ENCODE data around the gene OGA.

Gene OGA

DNA sequence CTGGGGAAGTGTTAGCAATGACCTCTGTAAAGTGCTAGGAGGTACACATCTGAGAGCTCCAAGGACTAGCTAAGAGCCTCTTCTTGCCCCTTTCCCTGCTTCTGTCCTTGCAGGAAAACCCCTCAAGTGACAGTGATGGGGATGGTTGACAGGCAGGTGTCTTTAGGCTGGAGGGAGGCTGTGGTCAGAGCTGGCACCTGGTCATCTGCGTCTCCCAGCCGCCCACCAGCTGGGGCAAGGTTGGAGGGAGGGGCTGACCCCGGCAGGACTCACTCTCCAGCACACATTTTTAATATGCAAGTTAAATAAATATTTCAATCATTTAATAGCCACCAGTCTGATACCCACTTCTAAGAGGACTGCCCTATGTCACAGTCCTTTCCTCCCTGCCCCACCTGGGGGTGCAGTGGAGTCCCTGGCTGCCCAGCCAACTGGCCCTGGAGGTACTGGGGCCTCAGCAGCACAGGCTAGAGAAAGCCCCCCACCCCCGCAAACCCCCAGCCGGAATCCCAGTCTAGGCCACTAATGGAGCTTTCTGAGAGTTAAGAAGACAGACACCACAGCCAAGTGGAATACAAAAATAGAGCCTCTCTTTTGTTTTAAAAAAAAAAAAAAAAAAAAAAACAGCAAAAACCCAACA lies 48.6 kb downstream of the OGA start:
- Histone ChIP-seq H3K27me3 (replicated peaks; ENCODE audit: control insufficient read depth, insufficient read depth, low read length, poor library complexity, severe bottlenecking) (peaks cover 31% of the 10 kb centered on the region), H3K36me3 (ENCODE audit: control insufficient read depth, insufficient read depth, low read length) (no peaks in the 10 kb centered on the region), H3K9me3 (ENCODE audit: control insufficient read depth, low read length) (no peaks in the 10 kb centered on the region)

DNA sequence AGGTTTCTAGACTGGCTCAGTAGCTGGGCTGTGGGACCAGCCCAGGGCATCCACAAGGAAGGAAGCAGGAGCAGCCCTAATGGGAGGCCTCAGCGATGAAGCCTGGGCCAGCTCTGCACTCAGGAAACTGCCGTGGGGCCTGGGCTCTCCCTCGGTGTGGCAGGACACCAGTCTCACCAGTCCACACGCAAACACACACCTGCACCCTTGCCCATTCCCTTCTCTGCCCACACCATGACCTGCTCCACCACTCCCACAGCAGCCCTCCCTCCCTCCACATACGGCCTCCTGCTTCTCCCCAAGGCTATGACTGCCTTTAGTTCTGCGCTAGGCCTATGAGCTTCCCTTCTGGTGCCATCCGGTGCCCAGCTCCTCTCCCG lies 49.5 kb downstream of the OGA start:
- Histone ChIP-seq H3K27ac (ENCODE audit: insufficient read depth, low read length, poor library complexity, severe bottlenecking) (no peak overlapping the region), H3K4me1 (ENCODE audit: control insufficient read depth, insufficient read depth, low read length, poor library complexity, severe bottlenecking) (peaks cover 3% of the 10 kb centered on the region), H3K9me3 (ENCODE audit: control insufficient read depth, low read length) (no peaks in the 10 kb centered on the region), H3K36me3 (ENCODE audit: control insufficient read depth, insufficient read depth, low read length) (no peaks in the 10 kb centered on the region), H3K4me3 (ENCODE audit: insufficient read depth, low read depth, low read length, poor library complexity, severe bottlenecking) (no peak overlapping the region), H3K27me3 (replicated peaks; ENCODE audit: control insufficient read depth, insufficient read depth, low read length, poor library complexity, severe bottlenecking) (peaks cover 22% of the 10 kb centered on the region)
- DNase-seq = no peak

More for the DNA sequence above, 48.6 kb downstream of the OGA start:
- DNase-seq = no peak
- Histone ChIP-seq H3K4me3 (ENCODE audit: insufficient read depth, low read depth, low read length, poor library complexity, severe bottlenecking) (no peak overlapping the region), H3K27ac (ENCODE audit: insufficient read depth, low read length, poor library complexity, severe bottlenecking) (no peak overlapping the region), H3K4me1 (ENCODE audit: control insufficient read depth, insufficient read depth, low read length, poor library complexity, severe bottlenecking) (peaks cover 9% of the 10 kb centered on the region)

DNA sequence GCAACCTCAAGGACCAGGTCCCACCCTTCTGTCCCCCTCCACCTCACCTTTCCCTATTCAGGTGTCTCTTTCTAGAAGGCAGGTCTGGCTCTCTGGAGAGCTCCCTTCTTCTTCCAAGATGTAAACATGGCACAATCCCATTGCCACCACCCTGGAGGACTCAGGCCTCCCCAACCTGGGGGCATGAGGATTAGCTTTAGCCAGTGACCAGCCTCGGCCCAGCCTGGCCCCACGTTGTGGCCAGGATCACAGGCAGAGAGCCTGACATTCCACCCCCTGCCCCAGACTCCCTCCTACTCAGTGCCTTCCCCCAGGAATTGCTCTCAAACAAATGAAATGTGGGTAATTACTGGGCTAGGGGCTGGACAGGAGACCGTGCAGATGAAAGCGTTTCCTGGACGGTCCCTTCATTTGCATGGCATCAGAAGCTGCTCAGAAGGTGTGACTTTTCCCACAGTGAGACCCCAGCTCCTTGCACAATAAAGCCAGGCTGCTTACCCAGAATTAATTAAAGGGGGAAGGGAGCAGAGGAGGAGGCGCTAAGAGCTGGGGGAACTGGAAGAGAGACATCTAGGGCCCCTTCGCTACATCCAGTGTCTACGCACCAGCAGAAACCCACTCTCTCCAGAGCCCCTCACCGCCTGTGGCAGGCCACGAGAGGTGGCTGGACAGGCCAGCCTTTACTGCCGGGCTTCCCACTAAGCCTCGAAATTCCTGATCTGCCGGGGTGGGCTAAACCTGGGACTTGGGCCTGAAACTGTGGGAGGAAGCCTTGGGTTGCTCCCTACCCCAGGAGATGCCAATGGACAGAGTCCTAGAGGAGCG lies 50.1 kb downstream of the OGA start:
- H3K4me3 ChIP-seq (ENCODE audit: insufficient read depth, low read depth, low read length, poor library complexity, severe bottlenecking) = no peak overlapping the region
- peaks cover 16% of the 10 kb centered on the region for H3K27me3 ChIP-seq (replicated peaks; ENCODE audit: control insufficient read depth, insufficient read depth, low read length, poor library complexity, severe bottlenecking)
- no peaks in the 10 kb centered on the region for H3K36me3 ChIP-seq (ENCODE audit: control insufficient read depth, insufficient read depth, low read length)

DNA sequence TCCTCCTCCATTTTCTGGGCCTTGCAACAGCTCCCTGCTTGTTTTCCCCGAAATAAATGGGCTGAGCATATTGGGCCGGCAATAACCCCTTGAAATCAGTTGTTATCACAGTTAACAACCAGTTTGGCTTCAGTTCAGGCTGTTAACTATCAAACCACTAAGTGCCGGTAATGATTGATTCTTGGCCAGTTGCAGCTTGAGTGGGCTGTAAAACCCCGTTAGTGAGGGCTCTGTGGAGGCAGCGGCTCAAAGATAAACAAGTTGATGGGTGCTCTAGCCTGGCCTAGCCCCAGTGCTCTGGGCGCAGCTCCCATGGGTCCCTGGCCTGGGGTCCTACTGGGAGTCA lies 50.7 kb downstream of the OGA start:
- no peak for DNase-seq
- H3K4me1 ChIP-seq (ENCODE audit: control insufficient read depth, insufficient read depth, low read length, poor library complexity, severe bottlenecking) = no peaks in the 10 kb centered on the region
- H3K27me3 ChIP-seq (replicated peaks; ENCODE audit: control insufficient read depth, insufficient read depth, low read length, poor library complexity, severe bottlenecking) = peaks cover 11% of the 10 kb centered on the region
- no peaks in the 10 kb centered on the region for H3K36me3 ChIP-seq (ENCODE audit: control insufficient read depth, insufficient read depth, low read length)
- H3K27ac ChIP-seq (ENCODE audit: insufficient read depth, low read length, poor library complexity, severe bottlenecking) = no peak overlapping the region
- no peaks in the 10 kb centered on the region for H3K9me3 ChIP-seq (ENCODE audit: control insufficient read depth, low read length)
- H3K4me3 ChIP-seq (ENCODE audit: insufficient read depth, low read depth, low read length, poor library complexity, severe bottlenecking) = no peak overlapping the region

More for the DNA sequence above, 50.1 kb downstream of the OGA start:
- Histone ChIP-seq H3K27ac (ENCODE audit: insufficient read depth, low read length, poor library complexity, severe bottlenecking) (no peak overlapping the region), H3K9me3 (ENCODE audit: control insufficient read depth, low read length) (no peaks in the 10 kb centered on the region), H3K4me1 (ENCODE audit: control insufficient read depth, insufficient read depth, low read length, poor library complexity, severe bottlenecking) (no peaks in the 10 kb centered on the region)
- no peak for DNase-seq

DNA sequence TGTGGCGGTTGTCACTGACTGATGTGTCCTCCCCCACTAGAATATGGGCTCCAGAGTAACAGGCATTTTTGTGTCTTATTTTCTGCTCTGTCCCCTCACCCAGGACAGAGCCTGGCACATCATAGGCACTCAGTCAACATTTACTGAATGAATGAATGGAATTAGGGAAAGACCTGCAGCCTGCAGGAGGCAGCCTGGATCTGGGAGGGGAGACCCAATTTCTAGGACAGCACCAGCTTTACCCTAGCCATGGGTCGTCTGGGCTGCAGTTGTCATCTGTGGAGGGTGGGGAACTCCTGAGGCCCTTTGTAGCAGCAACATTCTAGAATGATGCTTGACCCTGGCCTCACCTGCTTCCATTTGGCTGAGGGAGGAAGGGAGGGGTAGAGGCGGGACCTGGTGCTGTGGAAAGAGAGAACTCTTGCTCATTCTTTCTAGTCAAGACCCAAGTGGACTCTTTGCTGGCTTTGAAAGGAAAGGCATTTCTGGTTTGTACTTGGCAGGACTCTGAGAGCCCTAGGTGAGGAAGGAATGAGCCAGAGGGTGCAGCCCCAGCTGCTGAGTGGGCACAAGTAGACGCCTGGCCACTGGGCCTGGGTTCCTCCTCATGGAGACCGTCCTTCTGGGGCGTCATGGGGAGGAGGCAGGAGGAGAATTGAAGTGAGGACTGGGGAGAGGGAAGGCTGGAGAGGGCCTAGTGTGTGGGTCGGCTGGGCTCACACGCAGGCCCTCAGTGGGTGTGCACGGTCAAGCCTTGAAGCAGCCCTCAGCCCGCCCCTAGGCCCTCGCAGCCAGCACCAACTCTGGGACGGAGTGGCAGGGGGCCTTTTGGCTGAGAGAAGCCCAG lies 51.3 kb downstream of the OGA start:
- Histone ChIP-seq H3K27me3 (replicated peaks; ENCODE audit: control insufficient read depth, insufficient read depth, low read length, poor library complexity, severe bottlenecking) (peaks cover 9% of the 10 kb centered on the region), H3K27ac (ENCODE audit: insufficient read depth, low read length, poor library complexity, severe bottlenecking) (no peak overlapping the region), H3K4me1 (ENCODE audit: control insufficient read depth, insufficient read depth, low read length, poor library complexity, severe bottlenecking) (no peaks in the 10 kb centered on the region), H3K36me3 (ENCODE audit: control insufficient read depth, insufficient read depth, low read length) (no peaks in the 10 kb centered on the region), H3K9me3 (ENCODE audit: control insufficient read depth, low read length) (no peaks in the 10 kb centered on the region), H3K4me3 (ENCODE audit: insufficient read depth, low read depth, low read length, poor library complexity, severe bottlenecking) (no peak overlapping the region)
- no peak for DNase-seq

DNA sequence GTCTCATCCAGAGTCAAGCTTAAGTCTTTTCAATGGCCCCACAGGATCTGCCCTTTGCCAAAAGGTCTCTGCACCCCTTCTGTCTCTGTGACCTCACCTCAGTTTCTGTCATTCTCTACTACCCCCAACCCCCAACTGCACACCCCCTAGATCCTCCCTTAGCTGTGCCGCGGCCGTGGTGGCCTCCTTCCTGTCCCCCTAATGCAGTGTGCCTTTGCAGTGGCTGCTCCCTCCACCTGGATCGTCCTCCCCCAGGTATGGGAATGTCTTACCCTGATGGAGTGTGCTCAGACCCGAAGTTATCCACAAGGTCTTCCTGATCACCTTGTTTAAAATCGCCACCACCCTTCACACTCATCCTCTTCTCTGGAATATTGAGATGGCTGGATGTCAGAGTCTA lies 51.9 kb downstream of the OGA start:
- Histone ChIP-seq H3K9me3 (ENCODE audit: control insufficient read depth, low read length) (no peaks in the 10 kb centered on the region), H3K27ac (ENCODE audit: insufficient read depth, low read length, poor library complexity, severe bottlenecking) (no peak overlapping the region), H3K36me3 (ENCODE audit: control insufficient read depth, insufficient read depth, low read length) (no peaks in the 10 kb centered on the region), H3K27me3 (replicated peaks; ENCODE audit: control insufficient read depth, insufficient read depth, low read length, poor library complexity, severe bottlenecking) (peaks cover 2% of the 10 kb centered on the region), H3K4me1 (ENCODE audit: control insufficient read depth, insufficient read depth, low read length, poor library complexity, severe bottlenecking) (no peaks in the 10 kb centered on the region), H3K4me3 (ENCODE audit: insufficient read depth, low read depth, low read length, poor library complexity, severe bottlenecking) (no peak overlapping the region)
- DNase-seq = no peak

DNA sequence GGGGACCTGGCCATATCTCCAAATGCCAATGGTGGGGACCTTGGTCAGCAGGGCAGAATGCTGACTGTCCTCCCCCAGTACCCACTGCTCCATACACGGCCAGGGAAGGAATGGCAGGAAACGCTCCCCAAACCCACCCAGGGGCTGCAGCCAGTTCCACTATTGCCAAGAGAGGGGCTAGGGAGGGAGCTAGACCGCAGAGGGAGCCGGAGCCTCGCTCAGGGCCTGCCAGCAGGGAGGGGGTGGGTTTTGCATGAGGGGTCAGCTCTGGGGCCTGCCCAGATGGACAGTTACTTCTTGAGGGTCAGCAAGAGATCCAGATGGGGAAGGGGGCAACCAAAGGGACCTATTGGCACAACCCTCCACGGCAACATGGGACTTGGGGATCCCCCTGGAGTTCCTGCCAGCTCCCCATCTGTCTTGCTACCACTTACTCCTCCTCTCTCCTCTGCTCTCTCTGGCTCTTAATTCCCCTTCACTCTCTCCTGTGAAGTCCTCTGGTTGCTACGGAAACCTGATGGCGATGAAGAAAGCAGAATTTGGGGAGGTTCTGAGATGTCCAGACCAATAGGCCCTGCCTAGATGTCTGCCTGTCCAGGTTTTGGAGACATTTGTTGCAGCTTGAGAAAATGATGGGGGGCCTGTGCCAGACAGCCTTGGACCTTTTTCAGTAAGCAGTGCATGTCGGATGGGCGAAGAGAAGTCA lies 55.0 kb downstream of the OGA start:
- H3K4me1 ChIP-seq (ENCODE audit: control insufficient read depth, insufficient read depth, low read length, poor library complexity, severe bottlenecking) = no peaks in the 10 kb centered on the region
- H3K4me3 ChIP-seq (ENCODE audit: insufficient read depth, low read depth, low read length, poor library complexity, severe bottlenecking) = no peak overlapping the region
- H3K27ac ChIP-seq (ENCODE audit: insufficient read depth, low read length, poor library complexity, severe bottlenecking) = no peak overlapping the region
- no peaks in the 10 kb centered on the region for H3K36me3 ChIP-seq (ENCODE audit: control insufficient read depth, insufficient read depth, low read length)
- no peaks in the 10 kb centered on the region for H3K27me3 ChIP-seq (replicated peaks; ENCODE audit: control insufficient read depth, insufficient read depth, low read length, poor library complexity, severe bottlenecking)
- no peak for DNase-seq
- no peaks in the 10 kb centered on the region for H3K9me3 ChIP-seq (ENCODE audit: control insufficient read depth, low read length)

DNA sequence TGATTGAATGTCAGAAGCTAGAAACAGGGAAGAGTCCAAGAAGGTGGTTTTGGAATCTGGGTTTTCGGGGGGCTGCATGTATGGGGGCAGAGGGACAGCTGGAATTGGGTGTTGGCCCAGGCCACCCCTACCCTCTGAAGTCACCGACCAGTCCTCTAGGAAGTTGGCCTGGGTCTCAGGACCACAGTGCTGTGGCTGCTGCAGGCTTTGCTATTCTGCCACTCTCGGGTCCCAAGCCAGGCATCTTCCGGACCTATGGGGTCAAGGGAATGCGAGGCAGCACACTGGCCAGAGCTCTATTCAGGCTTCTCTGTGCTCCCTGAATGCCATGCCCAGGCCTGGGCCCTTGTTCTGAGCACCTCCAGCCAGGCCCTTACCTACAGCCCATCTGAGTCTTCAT lies 55.5 kb downstream of the OGA start:
- no peaks in the 10 kb centered on the region for H3K27me3 ChIP-seq (replicated peaks; ENCODE audit: control insufficient read depth, insufficient read depth, low read length, poor library complexity, severe bottlenecking)
- no peak overlapping the region for H3K27ac ChIP-seq (ENCODE audit: insufficient read depth, low read length, poor library complexity, severe bottlenecking)

DNA sequence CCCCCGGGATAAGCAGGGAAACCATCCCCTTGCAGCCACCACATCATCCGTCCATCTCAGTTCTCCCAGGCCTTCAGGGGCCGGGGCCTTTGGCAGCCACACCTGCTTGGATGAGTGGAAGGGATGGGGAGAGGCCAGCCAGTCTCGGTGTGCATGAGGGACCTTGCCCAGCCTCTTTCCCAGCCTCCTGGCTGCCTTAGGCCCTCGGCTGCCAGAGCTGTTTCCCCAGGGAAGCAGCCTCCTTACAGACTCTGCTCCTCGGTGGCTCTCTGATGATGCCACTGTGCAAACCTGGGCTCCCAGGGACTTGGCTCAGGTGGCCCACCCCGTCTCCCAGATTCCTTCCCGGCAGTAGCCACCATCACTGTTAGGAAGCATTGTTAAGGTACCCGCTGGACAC lies 57.0 kb downstream of the OGA start:
- H3K9me3 ChIP-seq (ENCODE audit: control insufficient read depth, low read length) = no peaks in the 10 kb centered on the region
- H3K4me3 ChIP-seq (ENCODE audit: insufficient read depth, low read depth, low read length, poor library complexity, severe bottlenecking) = no peak overlapping the region
- no peaks in the 10 kb centered on the region for H3K36me3 ChIP-seq (ENCODE audit: control insufficient read depth, insufficient read depth, low read length)
- H3K4me1 ChIP-seq (ENCODE audit: control insufficient read depth, insufficient read depth, low read length, poor library complexity, severe bottlenecking) = no peaks in the 10 kb centered on the region
- no peak for DNase-seq
- no peak overlapping the region for H3K27ac ChIP-seq (ENCODE audit: insufficient read depth, low read length, poor library complexity, severe bottlenecking)
- H3K27me3 ChIP-seq (replicated peaks; ENCODE audit: control insufficient read depth, insufficient read depth, low read length, poor library complexity, severe bottlenecking) = no peaks in the 10 kb centered on the region

More for the DNA sequence above, 55.5 kb downstream of the OGA start:
- DNase-seq = no peak
- no peaks in the 10 kb centered on the region for H3K9me3 ChIP-seq (ENCODE audit: control insufficient read depth, low read length)
- H3K4me3 ChIP-seq (ENCODE audit: insufficient read depth, low read depth, low read length, poor library complexity, severe bottlenecking) = no peak overlapping the region
- H3K36me3 ChIP-seq (ENCODE audit: control insufficient read depth, insufficient read depth, low read length) = no peaks in the 10 kb centered on the region
- H3K4me1 ChIP-seq (ENCODE audit: control insufficient read depth, insufficient read depth, low read length, poor library complexity, severe bottlenecking) = no peaks in the 10 kb centered on the region
